ENCODE measurements around the gene PCBD1.

Gene PCBD1

DNA sequence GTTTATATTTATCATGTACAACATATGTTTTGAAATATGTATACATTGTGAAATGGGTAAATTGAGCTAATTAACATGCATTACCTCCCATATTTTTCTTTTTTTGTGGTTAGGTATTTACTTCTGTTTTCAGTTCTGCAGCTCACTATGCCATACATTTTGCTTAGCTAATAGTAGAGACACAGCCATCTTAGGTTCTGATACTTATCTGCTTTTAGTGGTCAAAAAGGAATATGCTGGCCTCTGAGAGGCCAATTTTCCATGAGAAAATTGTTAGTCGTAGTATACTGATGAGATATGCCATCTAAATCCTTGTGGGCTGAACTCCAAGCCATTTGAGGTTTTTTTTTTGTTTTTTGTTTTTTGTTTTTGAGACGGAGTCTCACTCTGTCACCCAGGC lies 41.6 kb downstream of the PCBD1 start:
- no peak for TF ChIP-seq CTBP1 (IDR thresholded peaks at IDR 0.05; ENCODE audit: borderline replicate concordance)
- CTCF ChIA-PET, result interaction anchor here (0.6 kb wide), 1 partner anchor 10 kb away, joined by 3 read pairs; no protein-coding TSS in a partner anchor
- no peak for DNase-seq (ENCODE audit: extremely low spot score)
- POLR2A ChIA-PET, result no interaction called here

DNA sequence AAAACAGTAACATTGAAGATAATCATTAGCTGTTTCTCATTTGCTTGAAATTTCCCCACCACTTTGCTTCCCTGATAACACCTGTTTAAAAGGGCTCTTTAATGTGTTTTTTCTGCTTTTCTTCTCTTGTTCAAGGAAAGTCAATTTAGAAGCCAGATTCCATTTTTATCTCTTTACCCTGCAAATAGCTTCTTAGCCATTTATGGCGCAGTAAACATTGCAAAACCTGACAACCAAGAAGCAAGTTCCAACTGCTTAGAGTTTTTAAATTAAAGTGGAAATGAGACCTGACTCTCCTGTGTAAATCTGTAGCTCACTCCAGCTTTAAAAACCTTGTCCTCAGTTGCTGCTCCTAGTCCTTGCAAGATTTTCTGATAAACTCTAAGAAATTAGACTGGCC lies 42.5 kb downstream of the PCBD1 start:
- no peak for TF ChIP-seq TARDBP (IDR thresholded peaks at IDR 0.05)
- TF ChIP-seq NFRKB (IDR thresholded peaks at IDR 0.05), result no peak
- DNase-seq (ENCODE audit: extremely low spot score), result no peak
- ChIA-PET POLR2A (no interaction called here), CTCF (no interaction called here)

DNA sequence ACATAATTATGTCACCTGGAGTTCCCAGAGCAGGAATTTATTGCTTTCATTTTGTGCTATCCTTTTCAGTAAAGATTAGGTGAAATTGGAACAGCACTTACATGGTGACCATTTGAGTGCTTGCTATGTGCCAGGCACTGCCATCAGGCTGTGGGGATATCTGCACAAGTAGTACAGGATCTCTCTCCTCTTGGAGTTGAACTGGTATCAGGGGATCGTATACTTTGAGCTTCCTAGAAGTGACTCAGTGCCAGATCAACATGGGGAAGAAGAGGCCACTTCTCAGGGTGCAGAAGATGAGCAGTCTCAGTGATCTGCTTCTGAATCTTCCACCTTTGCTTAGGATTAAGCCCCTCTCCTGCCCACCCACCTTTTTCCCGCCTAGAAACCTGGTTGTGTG lies 43.1 kb downstream of the PCBD1 start:
- TF ChIP-seq BHLHE40 (IDR thresholded peaks at IDR 0.05; ENCODE audit: borderline replicate concordance), result no peak
- no peak for TF ChIP-seq LEF1 (IDR thresholded peaks at IDR 0.05; ENCODE audit: borderline replicate concordance)
- no peak for TF ChIP-seq ARNT (IDR thresholded peaks at IDR 0.05)
- TF ChIP-seq, protein P1, sequence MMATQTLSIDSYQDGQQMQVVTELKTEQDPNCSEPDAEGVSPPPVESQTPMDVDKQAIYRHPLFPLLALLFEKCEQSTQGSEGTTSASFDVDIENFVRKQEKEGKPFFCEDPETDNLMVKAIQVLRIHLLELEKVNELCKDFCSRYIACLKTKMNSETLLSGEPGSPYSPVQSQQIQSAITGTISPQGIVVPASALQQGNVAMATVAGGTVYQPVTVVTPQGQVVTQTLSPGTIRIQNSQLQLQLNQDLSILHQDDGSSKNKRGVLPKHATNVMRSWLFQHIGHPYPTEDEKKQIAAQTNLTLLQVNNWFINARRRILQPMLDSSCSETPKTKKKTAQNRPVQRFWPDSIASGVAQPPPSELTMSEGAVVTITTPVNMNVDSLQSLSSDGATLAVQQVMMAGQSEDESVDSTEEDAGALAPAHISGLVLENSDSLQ (IDR thresholded peaks at IDR 0.05), result no peak
- TF ChIP-seq FOXM1 (IDR thresholded peaks at IDR 0.05; ENCODE audit: borderline replicate concordance), result no peak
- no peak for TF ChIP-seq ZNF384 (IDR thresholded peaks at IDR 0.05)
- TF ChIP-seq CTBP1 (IDR thresholded peaks at IDR 0.05; ENCODE audit: borderline replicate concordance), result no peak
- ChIA-PET POLR2A (no interaction called here), CTCF (no interaction called here)
- DNase-seq (ENCODE audit: extremely low spot score), result no peak

DNA sequence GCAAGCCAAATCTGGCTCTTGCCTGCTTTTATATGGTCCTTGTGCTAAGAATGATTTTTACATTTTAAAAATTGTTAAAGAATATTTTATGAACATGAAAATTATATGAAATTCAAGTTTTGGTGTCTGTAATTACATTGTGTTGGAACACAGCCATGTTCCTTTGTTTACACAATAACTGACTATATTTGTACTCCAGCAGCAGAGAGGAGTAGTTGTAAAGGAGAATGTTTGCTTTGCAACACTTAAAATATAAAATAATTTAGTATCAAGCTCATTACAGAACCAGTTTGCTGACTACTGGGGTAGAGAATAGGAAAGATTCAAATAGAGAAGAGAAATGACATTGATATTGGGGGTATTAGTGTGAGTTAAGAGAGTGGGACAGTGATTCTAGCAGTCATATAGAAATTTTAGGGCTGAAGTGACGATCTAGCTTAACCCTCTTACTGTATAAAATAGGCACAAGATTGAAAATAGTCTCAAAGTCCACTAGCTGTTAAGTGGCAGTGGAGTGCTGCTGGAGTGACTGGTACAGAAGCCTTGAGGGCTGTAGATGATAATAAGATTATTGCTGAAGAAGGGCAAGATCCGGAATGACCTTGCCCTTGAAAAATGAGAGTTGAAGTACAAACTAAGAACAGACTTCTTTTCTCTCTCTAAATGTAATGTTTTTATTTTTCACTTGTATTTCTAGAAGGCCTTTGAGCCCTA lies 44.4 kb downstream of the PCBD1 start:
- TF ChIP-seq SP1 (IDR thresholded peaks at IDR 0.05) (no peak), FOXA1 (IDR thresholded peaks at IDR 0.05) (no peak), ELF4 (IDR thresholded peaks at IDR 0.05) (no peak), ARNT (IDR thresholded peaks at IDR 0.05) (no peak), HDGF (IDR thresholded peaks at IDR 0.05; ENCODE audit: borderline replicate concordance) (no peak), SUZ12 (IDR thresholded peaks at IDR 0.05) (no peak), CTBP1 (IDR thresholded peaks at IDR 0.05; ENCODE audit: borderline replicate concordance) (no peak), ZNF384 (IDR thresholded peaks at IDR 0.05) (no peak), BHLHE40 (IDR thresholded peaks at IDR 0.05; ENCODE audit: borderline replicate concordance) (no peak), FOXK2 (IDR thresholded peaks at IDR 0.05) (no peak), NFRKB (IDR thresholded peaks at IDR 0.05) (no peak), TARDBP (IDR thresholded peaks at IDR 0.05) (no peak), L3MBTL2 (conservative IDR thresholded peaks at IDR 0.05) (no peak), FOXM1 (IDR thresholded peaks at IDR 0.05; ENCODE audit: borderline replicate concordance) (no peak), LEF1 (IDR thresholded peaks at IDR 0.05; ENCODE audit: borderline replicate concordance) (no peak)
- TF ChIP-seq, protein P1 (IDR thresholded peaks at IDR 0.05), result no peak
- no peak for DNase-seq (ENCODE audit: extremely low spot score)
- CTCF ChIA-PET, result no interaction called here
- POLR2A ChIA-PET, result no interaction called here

DNA sequence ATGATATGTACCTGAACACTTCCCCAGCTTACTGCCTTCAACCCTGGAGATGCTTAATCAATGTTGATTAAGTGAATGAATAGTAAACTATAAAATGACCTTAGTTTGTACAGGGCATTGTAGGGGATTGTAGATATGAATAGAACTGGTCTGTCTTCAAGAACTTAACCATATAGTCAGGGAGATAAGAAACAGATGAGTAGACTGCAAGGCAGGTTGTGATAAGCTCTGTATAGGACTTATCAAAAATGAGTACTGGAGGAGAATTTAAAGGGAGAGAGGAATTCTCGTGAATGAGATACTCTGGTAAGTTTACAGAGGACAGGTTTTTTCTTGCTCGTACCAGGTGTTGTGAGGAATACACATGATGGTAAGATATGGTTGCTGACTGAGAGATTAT lies 45.0 kb downstream of the PCBD1 start:
- CTCF ChIA-PET, result no interaction called here
- POLR2A ChIA-PET, result no interaction called here
- TF ChIP-seq NFRKB (IDR thresholded peaks at IDR 0.05) (no peak), ELF4 (IDR thresholded peaks at IDR 0.05) (no peak), LEF1 (IDR thresholded peaks at IDR 0.05; ENCODE audit: borderline replicate concordance) (no peak), CTBP1 (IDR thresholded peaks at IDR 0.05; ENCODE audit: borderline replicate concordance) (no peak), L3MBTL2 (conservative IDR thresholded peaks at IDR 0.05) (no peak), ZNF384 (IDR thresholded peaks at IDR 0.05) (no peak), ARNT (IDR thresholded peaks at IDR 0.05) (no peak), BHLHE40 (IDR thresholded peaks at IDR 0.05; ENCODE audit: borderline replicate concordance) (no peak), SUZ12 (IDR thresholded peaks at IDR 0.05) (no peak), SP1 (IDR thresholded peaks at IDR 0.05) (no peak), FOXA1 (IDR thresholded peaks at IDR 0.05) (no peak), FOXK2 (IDR thresholded peaks at IDR 0.05) (no peak), HDGF (IDR thresholded peaks at IDR 0.05; ENCODE audit: borderline replicate concordance) (no peak), TARDBP (IDR thresholded peaks at IDR 0.05) (no peak), FOXM1 (IDR thresholded peaks at IDR 0.05; ENCODE audit: borderline replicate concordance) (no peak)
- TF ChIP-seq, protein P1 (IDR thresholded peaks at IDR 0.05), result no peak

DNA sequence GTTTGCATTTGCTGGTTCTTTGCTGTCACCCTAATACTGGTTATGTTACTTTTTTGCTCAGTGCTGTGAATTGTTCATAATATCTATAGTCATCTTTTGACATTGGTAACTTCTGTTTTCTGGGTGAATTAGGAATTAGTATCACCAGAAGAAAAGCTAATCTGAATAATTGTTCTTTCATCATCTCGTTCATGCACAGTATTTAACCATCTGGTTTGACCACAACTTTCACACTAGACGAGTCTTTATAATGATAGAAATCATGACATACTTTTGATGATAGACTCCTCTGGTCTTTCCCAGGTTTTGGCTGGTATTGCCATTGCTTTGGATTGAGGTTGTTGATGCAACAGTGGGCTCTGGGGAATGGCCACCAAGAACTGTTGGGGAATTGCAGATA lies 47.5 kb downstream of the PCBD1 start:
- TF ChIP-seq L3MBTL2 (conservative IDR thresholded peaks at IDR 0.05) (no peak), CTBP1 (IDR thresholded peaks at IDR 0.05; ENCODE audit: borderline replicate concordance) (no peak), FOXK2 (IDR thresholded peaks at IDR 0.05) (no peak), SUZ12 (IDR thresholded peaks at IDR 0.05) (no peak), HDGF (IDR thresholded peaks at IDR 0.05; ENCODE audit: borderline replicate concordance) (no peak), TARDBP (IDR thresholded peaks at IDR 0.05) (no peak), FOXA1 (IDR thresholded peaks at IDR 0.05) (no peak), ZNF384 (IDR thresholded peaks at IDR 0.05) (no peak), FOXM1 (IDR thresholded peaks at IDR 0.05; ENCODE audit: borderline replicate concordance) (no peak), LEF1 (IDR thresholded peaks at IDR 0.05; ENCODE audit: borderline replicate concordance) (no peak), SP1 (IDR thresholded peaks at IDR 0.05) (no peak), ELF4 (IDR thresholded peaks at IDR 0.05) (no peak), NFRKB (IDR thresholded peaks at IDR 0.05) (no peak), BHLHE40 (IDR thresholded peaks at IDR 0.05; ENCODE audit: borderline replicate concordance) (no peak), ARNT (IDR thresholded peaks at IDR 0.05) (no peak)
- TF ChIP-seq, protein P1 (IDR thresholded peaks at IDR 0.05), result no peak
- DNase-seq (ENCODE audit: extremely low spot score), result no peak
- ChIA-PET POLR2A (no interaction called here), CTCF (no interaction called here)

More for the DNA sequence above, 45.0 kb downstream of the PCBD1 start:
- no peak for DNase-seq (ENCODE audit: extremely low spot score)

All from HEK293T (cell line).